Measurements from ENCODE around the gene IFFO2. TPM values are rescaled to one million over a fixed set of nuclear protein-coding genes. Genes with fewer than 3 reads are reported as not detected.

IFFO2 gene
- total and polyA plus RNA-seq, 2 of the 13 experiments (the other 11 are each of a cell fraction or from before 2014, with no cell fraction given), result 7.3 to 16.7 TPM

DNA sequence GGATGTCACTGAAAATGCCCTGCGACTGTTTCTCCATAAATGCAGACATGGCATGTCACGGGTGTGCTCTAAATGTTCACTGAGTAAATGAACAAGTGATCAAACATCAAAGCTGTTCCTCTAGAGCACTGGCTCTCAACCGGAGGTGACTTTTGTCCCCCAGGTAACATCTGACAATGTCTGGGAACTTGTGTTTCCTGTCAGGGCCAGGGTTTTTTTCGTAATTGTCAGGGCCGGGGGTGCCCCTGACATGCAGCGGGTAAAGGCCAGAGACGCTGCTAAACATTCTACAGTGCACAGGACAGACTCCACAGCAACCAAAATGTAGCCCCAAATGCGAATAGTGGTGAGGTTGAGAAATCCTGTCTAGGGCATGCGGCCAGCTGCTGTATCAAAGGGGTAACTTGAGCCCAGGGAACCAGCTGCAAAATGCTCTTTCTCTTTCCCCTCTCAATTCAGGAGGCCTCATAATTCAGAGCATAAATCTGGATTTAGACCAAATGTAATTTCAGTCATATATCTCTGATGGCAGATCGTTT lies 56.1 kb downstream of the IFFO2 start (continued):
- TF ChIP-seq, protein P1, sequence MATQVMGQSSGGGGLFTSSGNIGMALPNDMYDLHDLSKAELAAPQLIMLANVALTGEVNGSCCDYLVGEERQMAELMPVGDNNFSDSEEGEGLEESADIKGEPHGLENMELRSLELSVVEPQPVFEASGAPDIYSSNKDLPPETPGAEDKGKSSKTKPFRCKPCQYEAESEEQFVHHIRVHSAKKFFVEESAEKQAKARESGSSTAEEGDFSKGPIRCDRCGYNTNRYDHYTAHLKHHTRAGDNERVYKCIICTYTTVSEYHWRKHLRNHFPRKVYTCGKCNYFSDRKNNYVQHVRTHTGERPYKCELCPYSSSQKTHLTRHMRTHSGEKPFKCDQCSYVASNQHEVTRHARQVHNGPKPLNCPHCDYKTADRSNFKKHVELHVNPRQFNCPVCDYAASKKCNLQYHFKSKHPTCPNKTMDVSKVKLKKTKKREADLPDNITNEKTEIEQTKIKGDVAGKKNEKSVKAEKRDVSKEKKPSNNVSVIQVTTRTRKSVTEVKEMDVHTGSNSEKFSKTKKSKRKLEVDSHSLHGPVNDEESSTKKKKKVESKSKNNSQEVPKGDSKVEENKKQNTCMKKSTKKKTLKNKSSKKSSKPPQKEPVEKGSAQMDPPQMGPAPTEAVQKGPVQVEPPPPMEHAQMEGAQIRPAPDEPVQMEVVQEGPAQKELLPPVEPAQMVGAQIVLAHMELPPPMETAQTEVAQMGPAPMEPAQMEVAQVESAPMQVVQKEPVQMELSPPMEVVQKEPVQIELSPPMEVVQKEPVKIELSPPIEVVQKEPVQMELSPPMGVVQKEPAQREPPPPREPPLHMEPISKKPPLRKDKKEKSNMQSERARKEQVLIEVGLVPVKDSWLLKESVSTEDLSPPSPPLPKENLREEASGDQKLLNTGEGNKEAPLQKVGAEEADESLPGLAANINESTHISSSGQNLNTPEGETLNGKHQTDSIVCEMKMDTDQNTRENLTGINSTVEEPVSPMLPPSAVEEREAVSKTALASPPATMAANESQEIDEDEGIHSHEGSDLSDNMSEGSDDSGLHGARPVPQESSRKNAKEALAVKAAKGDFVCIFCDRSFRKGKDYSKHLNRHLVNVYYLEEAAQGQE (IDR thresholded peaks at IDR 0.05; ENCODE audit: borderline replicate concordance in 1 of 2, low read depth in 1 of 2, low read length in 2 of 2), result peak in 1 of 2 experiments; percentile 64; a peak in 1 of 4 replicates
- TF ChIP-seq ZNF781 (CRISPR knock-in tag; IDR thresholded peaks at IDR 0.05; ENCODE audit: borderline replicate concordance, not compliant biosample characterization) (no peak), ISL2 (CRISPR knock-in tag; IDR thresholded peaks at IDR 0.05) (peak; percentile 89), NONO (IDR thresholded peaks at IDR 0.05) (no peak), NONO (CRISPR knock-in tag; conservative IDR thresholded peaks at IDR 0.05) (no peak), ZFP82 (CRISPR knock-in tag; IDR thresholded peaks at IDR 0.05; ENCODE audit: borderline replicate concordance) (no peak), ZNF746 (CRISPR knock-in tag; IDR thresholded peaks at IDR 0.05) (no peak), ZNF34 (CRISPR knock-in tag; IDR thresholded peaks at IDR 0.05; ENCODE audit: borderline replicate concordance) (0 out of 2 replicates have a peak, but pooled peaks have one; percentile 54), ZNF784 (CRISPR knock-in tag; IDR thresholded peaks at IDR 0.05; ENCODE audit: borderline replicate concordance) (no peak), SALL2 (CRISPR knock-in tag; IDR thresholded peaks at IDR 0.05) (no peak), HNF4A (CRISPR knock-in tag; IDR thresholded peaks at IDR 0.05) (peak; percentile 91), YEATS4 (CRISPR knock-in tag; IDR thresholded peaks at IDR 0.05; ENCODE audit: borderline replicate concordance) (no peak; the same call in 1 of the 2 replicates), IKZF4 (CRISPR knock-in tag; IDR thresholded peaks at IDR 0.05; ENCODE audit: borderline replicate concordance, low read depth, not compliant biosample characterization) (no peak), ZSCAN22 (CRISPR knock-in tag; IDR thresholded peaks at IDR 0.05) (no peak), KLF16 (CRISPR knock-in tag; IDR thresholded peaks at IDR 0.05) (peak in 1 of 2 experiments; percentile 54; a peak in 1 of 4 replicates), NR1H2 (CRISPR knock-in tag; IDR thresholded peaks at IDR 0.05; ENCODE audit: borderline replicate concordance, low read depth) (no peak), ZNF800 (CRISPR knock-in tag; IDR thresholded peaks at IDR 0.05) (peak; percentile 36; the same call in 1 of the 2 replicates), SMAD1 (CRISPR knock-in tag; IDR thresholded peaks at IDR 0.05; ENCODE audit: borderline replicate concordance, low read depth) (no peak), ZNF616 (CRISPR knock-in tag; IDR thresholded peaks at IDR 0.05; ENCODE audit: low read depth) (no peak), FIP1L1 (IDR thresholded peaks at IDR 0.05; ENCODE audit: borderline replicate concordance, insufficient read depth, low read depth, low read length) (no peak), ZNF570 (CRISPR knock-in tag; IDR thresholded peaks at IDR 0.05; ENCODE audit: borderline replicate concordance) (no peak)
- TF ChIP-seq, protein P2, sequence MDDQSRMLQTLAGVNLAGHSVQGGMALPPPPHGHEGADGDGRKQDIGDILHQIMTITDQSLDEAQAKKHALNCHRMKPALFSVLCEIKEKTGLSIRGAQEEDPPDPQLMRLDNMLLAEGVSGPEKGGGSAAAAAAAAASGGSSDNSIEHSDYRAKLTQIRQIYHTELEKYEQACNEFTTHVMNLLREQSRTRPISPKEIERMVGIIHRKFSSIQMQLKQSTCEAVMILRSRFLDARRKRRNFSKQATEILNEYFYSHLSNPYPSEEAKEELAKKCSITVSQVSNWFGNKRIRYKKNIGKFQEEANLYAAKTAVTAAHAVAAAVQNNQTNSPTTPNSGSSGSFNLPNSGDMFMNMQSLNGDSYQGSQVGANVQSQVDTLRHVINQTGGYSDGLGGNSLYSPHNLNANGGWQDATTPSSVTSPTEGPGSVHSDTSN (CRISPR knock-in tag; IDR thresholded peaks at IDR 0.05; ENCODE audit: borderline replicate concordance), result no peak
